HG02973 (cell line): Measurements from ENCODE around the gene OR51B2.

Experiments used
- ATAC-seq: cut with Tn5 transposase; IDR thresholded peaks from one replicate; pipeline ENCODE4 v1.9.1; 2021; ENCODE audit warnings: moderate library complexity; ENCODE audit not compliant: unreplicated experiment

Gene OR51B2

DNA sequence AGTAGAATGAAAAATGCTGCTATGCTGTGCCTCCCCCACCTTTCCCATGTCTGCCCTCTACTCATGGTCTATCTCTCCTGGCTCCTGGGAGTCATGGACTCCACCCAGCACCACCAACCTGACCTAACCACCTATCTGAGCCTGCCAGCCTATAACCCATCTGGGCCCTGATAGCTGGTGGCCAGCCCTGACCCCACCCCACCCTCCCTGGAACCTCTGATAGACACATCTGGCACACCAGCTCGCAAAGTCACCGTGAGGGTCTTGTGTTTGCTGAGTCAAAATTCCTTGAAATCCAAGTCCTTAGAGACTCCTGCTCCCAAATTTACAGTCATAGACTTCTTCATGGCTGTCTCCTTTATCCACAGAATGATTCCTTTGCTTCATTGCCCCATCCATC, 39.5 kb downstream of the OR51B2 start:
- no peak for ATAC-seq

DNA sequence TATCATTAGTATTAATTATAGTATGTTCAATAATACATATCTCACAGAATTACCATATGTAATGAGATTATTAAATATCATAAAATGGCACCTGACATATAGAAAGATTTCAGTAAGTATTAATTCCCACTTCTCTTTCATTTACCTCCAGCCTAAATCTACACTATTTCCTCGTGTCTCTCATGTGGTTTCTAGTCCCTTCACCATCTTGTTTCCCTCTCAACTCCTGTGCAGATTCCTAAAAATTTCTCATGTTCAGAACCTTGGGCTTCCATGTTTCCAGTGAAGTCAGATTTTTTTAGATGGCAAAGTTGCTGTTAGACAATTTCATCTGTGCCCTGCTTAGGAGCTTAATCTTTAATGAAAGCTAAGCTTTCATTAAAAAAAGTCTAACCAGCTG, 40.2 kb downstream of the OR51B2 start:
- ATAC-seq, result no peak

DNA sequence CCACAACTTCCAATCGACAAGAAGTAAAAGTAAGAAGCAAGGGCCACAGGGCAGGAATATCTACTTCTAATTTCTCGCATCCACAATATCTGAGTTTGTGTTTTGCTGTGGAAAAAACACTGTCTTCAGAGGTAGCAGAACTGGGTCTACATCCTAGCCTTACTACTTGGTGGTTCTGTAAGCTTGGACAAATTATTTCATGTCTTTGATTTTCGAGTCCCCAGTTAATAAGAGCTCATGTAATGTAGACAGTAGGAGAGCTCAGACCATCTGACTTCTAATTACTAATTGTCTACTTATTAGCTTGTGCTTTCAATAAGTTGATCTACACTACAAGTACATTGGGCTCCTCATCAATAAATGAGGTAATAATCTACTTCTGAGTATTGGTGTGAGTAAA, 41.0 kb downstream of the OR51B2 start:
- no peak for ATAC-seq

DNA sequence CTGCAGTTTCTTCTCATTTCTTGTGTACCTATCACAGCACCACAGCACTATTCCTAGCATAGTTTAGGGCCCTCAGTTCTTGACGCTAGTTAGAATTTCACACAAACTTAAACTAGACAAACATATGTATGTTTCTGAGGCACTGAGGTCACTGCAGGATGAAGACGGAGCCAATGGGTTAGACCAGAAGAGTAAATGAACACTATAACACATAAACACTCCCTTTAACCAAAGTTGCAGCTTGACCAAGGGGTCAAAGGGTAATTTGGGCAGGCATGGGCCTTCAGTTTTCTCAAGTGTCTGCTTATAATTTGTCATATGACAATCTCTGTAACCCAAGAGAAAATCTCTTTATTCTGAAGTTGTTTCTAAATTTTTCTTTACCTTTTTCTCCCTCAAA, 41.5 kb downstream of the OR51B2 start:
- ATAC-seq, result no peak

DNA sequence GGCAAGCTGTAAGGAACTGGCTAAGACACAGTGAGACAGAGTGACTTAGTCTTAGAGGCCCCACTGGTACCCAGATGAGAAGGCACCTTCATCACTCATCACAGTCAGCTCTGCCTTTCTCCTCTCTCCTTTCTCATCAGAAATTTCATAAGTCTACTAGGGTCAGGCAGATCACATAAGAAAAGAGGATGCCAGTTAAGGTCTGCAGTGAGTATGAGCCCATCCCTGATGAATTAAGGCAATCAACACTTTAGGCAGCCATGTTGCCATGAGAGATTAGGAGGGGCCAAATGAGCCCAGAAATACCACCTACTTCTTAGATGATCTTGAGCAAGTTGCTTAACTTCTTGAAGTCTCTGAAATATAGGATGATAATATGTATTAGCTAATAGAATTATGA, 42.5 kb downstream of the OR51B2 start:
- no peak for ATAC-seq

DNA sequence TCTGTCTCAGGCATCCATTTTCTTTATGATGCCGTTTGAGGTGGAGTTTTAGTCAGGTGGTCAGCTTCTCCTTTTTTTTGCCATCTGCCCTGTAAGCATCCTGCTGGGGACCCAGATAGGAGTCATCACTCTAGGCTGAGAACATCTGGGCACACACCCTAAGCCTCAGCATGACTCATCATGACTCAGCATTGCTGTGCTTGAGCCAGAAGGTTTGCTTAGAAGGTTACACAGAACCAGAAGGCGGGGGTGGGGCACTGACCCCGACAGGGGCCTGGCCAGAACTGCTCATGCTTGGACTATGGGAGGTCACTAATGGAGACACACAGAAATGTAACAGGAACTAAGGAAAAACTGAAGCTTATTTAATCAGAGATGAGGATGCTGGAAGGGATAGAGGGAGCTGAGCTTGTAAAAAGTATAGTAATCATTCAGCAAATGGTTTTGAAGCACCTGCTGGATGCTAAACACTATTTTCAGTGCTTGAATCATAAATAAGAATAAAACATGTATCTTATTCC, 43.5 kb downstream of the OR51B2 start:
- ATAC-seq, result peak; percentile 99

DNA sequence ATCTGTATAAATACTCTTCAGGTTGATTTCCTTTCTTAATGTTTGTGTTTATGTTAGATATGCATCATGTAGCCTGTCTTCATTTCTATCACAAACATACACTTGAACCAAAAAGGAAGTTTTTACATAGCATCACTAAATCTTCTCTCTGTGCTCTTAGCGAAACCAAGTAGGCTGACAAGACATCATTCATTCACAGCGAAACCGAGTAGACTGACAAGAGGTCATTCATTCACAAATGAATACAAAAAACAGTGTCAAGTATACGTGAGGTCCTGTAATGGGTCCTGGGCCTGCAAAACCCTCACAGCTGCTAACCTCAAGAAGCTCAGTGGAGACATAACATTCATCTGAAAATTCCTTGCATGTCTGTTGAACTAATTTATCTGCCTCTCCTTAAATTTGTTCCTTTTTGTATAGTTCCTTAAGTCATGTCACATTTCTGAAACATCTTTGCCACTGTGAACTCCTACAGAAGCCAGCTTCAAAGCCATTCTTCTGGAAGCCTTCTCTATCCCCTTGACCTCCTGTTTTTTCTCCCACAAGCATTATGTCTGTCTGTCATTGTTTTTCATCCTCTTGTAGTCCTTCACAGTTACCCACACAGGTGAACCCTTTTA, 44.5 kb downstream of the OR51B2 start:
- ATAC-seq, result no peak

DNA sequence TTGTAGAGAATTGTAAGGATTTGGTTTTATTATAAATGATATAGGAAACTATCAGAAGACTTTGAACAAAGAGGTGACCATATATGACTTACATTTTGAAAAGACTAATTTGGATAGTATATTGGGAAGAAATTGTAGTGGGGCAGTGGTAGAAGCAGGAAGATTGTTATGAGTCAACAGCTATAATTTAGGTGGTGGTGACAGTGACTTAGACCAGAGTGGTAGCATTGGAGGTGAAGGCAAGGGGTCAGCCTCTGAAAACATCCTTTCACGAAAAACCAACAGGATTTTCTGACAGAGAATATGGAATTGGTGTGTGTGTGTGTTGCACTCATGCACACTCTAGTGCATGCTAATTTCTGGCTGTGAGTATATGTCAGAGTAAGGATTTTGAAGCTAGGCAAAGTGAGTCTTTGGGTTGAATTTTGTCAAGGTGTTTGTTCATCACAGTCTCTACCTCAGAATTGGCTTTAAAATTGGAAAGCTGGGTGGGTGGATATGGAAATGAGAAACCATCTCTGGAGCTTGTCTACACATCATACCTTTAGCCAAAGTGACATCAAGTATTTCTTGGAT, 46.2 kb downstream of the OR51B2 start:
- ATAC-seq, result no peak

DNA sequence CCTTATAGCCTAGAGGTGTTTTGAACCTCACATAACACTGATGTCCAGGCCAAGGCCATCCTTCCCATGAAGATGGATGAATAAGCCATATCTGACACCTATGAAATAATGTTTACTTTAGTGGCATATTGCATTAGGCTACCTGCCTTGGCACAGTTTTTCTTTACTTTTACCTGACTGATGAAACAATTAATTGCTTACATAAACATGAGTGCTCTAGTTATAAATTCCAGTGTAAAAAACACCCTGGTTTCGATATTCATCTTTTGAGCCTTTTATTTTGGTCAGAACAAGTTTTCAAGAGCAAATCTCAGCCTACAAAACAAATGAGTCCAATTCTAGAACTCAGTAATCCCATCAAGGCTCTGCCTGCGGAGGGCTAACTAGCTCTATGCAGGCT, 47.4 kb downstream of the OR51B2 start:
- no peak for ATAC-seq

DNA sequence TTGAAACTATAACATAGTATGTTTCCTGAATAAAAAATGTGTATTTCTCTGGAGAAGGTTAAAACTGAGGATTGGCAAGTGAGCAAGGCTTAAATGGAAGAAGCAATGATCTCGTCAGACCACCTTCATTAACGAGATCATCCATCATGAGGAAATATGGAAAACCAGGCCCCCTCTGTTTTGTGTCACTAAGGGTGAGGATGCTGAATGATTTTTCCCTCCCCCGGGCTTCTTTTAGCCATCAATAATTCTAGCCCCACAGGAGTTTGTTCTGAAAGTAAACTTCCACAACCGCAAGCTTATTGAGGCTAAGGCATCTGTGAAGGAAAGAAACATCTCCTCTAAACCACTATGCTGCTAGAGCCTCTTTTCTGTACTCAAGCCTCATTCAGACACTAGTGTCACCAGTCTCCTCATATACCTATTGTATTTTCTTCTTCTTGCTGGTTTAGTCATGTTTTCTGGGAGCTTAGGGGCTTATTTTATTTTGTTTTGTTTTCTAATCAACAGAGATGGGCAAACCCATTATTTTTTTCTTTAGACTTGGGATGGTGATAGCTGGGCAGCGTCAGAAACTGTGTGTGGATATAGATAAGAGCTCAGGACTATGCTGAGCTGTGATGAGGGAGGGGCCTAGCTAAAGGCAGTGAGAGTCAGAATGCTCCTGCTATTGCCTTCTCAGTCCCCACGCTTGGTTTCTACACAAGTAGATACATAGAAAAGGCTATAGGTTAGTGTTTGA, 48.6 kb downstream of the OR51B2 start:
- no peak for ATAC-seq

DNA sequence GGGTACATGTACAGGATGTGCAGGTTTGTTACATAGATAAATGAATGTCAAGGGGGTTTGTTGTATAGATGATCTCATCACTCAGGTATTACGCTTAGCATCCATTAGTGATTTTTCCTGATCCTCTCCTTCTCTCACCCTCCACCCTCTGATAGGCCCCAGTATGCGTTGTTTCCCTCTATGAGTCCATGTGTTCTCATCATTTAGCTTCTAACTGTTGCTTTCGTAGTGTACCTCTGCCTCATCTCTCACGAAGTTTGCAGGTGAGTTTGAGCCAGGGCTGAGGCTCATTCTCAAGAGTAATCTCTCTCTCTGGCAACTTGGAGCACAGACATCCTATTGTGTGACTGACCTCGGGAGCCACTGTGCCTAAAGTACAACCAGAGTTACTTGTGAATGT, 49.7 kb downstream of the OR51B2 start:
- ATAC-seq, result no peak
